Keratinocyte (primary cell): ENCODE results near the gene USH2A. TPM values are rescaled to one million over a fixed set of nuclear protein-coding genes. Genes with fewer than 3 reads are reported as not detected.

Source experiments
- DNase-seq: peaks from one replicate; pipeline ENCODE4 v3.0.0-alpha.2; 2011; ENCODE audit warnings: low read depth, missing footprints, low spot score
- FAIRE-seq: peaks from 2 replicates; lab custom pipeline; 2011; peaks lifted over from hg19 to GRCh38; lab: Jason Lieb, UNC
- H2AFZ ChIP-seq: 2 replicates; pipeline ENCODE4 v1.6.0; 2012; ENCODE audit warnings: low read length, control low read depth, inconsistent platforms; ENCODE audit not compliant: control insufficient read depth
- H3K27ac ChIP-seq: 2 replicates; pipeline ENCODE4 v1.5.1; 2011; ENCODE audit warnings: low read length; ENCODE audit not compliant: control insufficient read depth, insufficient read depth
- H3K27me3 ChIP-seq: 3 replicates; pipeline ENCODE4 v1.6.0; 2011; ENCODE audit warnings: low read length; ENCODE audit not compliant: control insufficient read depth, insufficient read depth; ENCODE audit errors: extremely low read depth
- H3K36me3 ChIP-seq, 2 experiments: 2 replicates in 1 of 2; 3 replicates in 1 of 2; pipeline ENCODE4 v1.5.1; 2011; ENCODE audit warnings: low read length in 2 of 2, mild to moderate bottlenecking in 1 of 2; ENCODE audit not compliant: control insufficient read depth in 2 of 2, insufficient read depth in 2 of 2; ENCODE audit errors: extremely low read depth in 1 of 2
- H3K4me1 ChIP-seq: 3 replicates; pipeline ENCODE4 v1.5.1; 2011; ENCODE audit warnings: low read length; ENCODE audit not compliant: control insufficient read depth, insufficient read depth; ENCODE audit errors: extremely low read depth
- H3K4me2 ChIP-seq: 3 replicates; pipeline ENCODE4 v1.6.0; 2011; ENCODE audit warnings: low read depth, low read length; ENCODE audit not compliant: control insufficient read depth, insufficient read depth; ENCODE audit errors: extremely low read depth
- H3K4me3 ChIP-seq, 3 experiments: fragments of 200-600 bp in 1 of 3; sonication (generic) in 1 of 3; 2 replicates in 2 of 3; 3 replicates in 1 of 3; pipeline ENCODE4 v1.5.1; 2011 to 2016; ENCODE audit warnings: low read length in 3 of 3, mild to moderate bottlenecking in 3 of 3, control low read depth in 2 of 3, inconsistent platforms in 1 of 3, low read depth in 1 of 3, mixed read lengths in 1 of 3, mixed run types in 1 of 3, moderate library complexity in 1 of 3; ENCODE audit not compliant: control insufficient read depth in 2 of 3, insufficient read depth in 2 of 3; ENCODE audit errors: extremely low read depth in 1 of 3
- H3K79me2 ChIP-seq: 2 replicates; pipeline ENCODE4 v1.6.0; 2012; ENCODE audit warnings: low read length; ENCODE audit not compliant: control insufficient read depth, insufficient read depth
- H3K9ac ChIP-seq: 3 replicates; pipeline ENCODE4 v1.6.0; 2011; ENCODE audit warnings: low read length; ENCODE audit not compliant: control insufficient read depth, insufficient read depth; ENCODE audit errors: extremely low read depth
- H3K9me1 ChIP-seq: 3 replicates; pipeline ENCODE4 v1.6.0; 2011; ENCODE audit warnings: low read length; ENCODE audit not compliant: control insufficient read depth, insufficient read depth; ENCODE audit errors: extremely low read depth
- H3K9me3 ChIP-seq: 2 replicates; pipeline ENCODE4 v1.5.1; 2012; ENCODE audit warnings: low read depth, low read length; ENCODE audit not compliant: control insufficient read depth
- H4K20me1 ChIP-seq: 3 replicates; pipeline ENCODE4 v1.6.0; 2011; ENCODE audit warnings: low read length; ENCODE audit not compliant: control insufficient read depth, insufficient read depth; ENCODE audit errors: extremely low read depth
- CTCF ChIP-seq, 3 experiments: IDR thresholded peaks in 1 of 3; conservative IDR thresholded peaks in 1 of 3; optimal IDR thresholded peaks in 1 of 3; 2 replicates in 2 of 3; 3 replicates in 1 of 3; pipeline versions ENCODE3 to v1.5.1; 2011; ENCODE audit warnings: low read length in 3 of 3, mild to moderate bottlenecking in 3 of 3, moderate library complexity in 2 of 3, control low read depth in 1 of 3, inconsistent platforms in 1 of 3; ENCODE audit not compliant: insufficient read depth in 2 of 3; ENCODE audit errors: extremely low read depth in 1 of 3
- EZH2 ChIP-seq: IDR thresholded peaks from one replicate; pipeline ENCODE4 v1.6.1; 2012; ENCODE audit warnings: inconsistent platforms, mild to moderate bottlenecking, low read length, moderate library complexity
- dilution Hi-C: fragments of 300-500 bp; cut with MboI; formaldehyde crosslinking; loops from one replicate; pipeline ENCODE4 v1.7.0; 2020; ENCODE audit warnings: low sequenced_read_pairs; ENCODE audit not compliant: extremely low pct_ligation_motif_present
- polyA plus RNA-seq, 5 experiments: library from polyadenylated mRNA; depleted of rRNA in 3 of 5; stranded (reverse) in 3 of 5; stranded (forward) in 1 of 5; unstranded in 1 of 5; fragments of >200 nt; gene quantifications; 1 replicate in 1 of 5; 2 replicates in 3 of 5; 3 replicates in 1 of 5; pipeline versions ENCODE4 v1.2.1 to v1.2.3, GENCODE V29; 2011 to 2012; ENCODE audit warnings: missing spikeins in 2 of 5, low read depth in 1 of 5, low replicate concordance in 1 of 5

USH2A gene
- polyA plus RNA-seq, 1 donor (not counting 4 experiments of a cell fraction or from before 2014, with no cell fraction given), result not detected

GRCh38 chr1:215589650-215590435 is 833.4 kb downstream of the USH2A start:
- Histone ChIP-seq H3K79me2 (peaks cover 3% of the 10 kb centered on the region), H2AFZ (no peak overlapping the region), H3K4me3 (no peak overlapping the region), H3K9me1 (no peaks in the 10 kb centered on the region), H3K4me1 (no peaks in the 10 kb centered on the region), H3K9ac (no peak overlapping the region), H3K36me3 (peaks cover 0 to 1% of the 10 kb centered on the region in 2 experiments), H3K27ac (no peak overlapping the region), H3K9me3 (no peaks in the 10 kb centered on the region), H4K20me1 (no peaks in the 10 kb centered on the region), H3K4me2 (no peak overlapping the region), H3K27me3 (no peaks in the 10 kb centered on the region)
- dilution Hi-C loops, result no loop called here
- no peak for FAIRE-seq
- TF ChIP-seq CTCF (optimal IDR thresholded peaks at IDR 0.05 in 1 of 3, IDR thresholded peaks at IDR 0.05 in 1 of 3, conservative IDR thresholded peaks at IDR 0.05 in 1 of 3; ENCODE audit: extremely low read depth in 1 of 3, insufficient read depth in 2 of 3, low read length in 3 of 3), result no peak
- TF ChIP-seq EZH2, result no peak
- no peak for DNase-seq

GRCh38 chr1:215584389-215584788 is 838.9 kb downstream of the USH2A start:
- H3K9ac ChIP-seq, result no peak overlapping the region
- peaks cover 13% of the 10 kb centered on the region for H3K4me1 ChIP-seq
- TF ChIP-seq CTCF (optimal IDR thresholded peaks at IDR 0.05 in 1 of 3, IDR thresholded peaks at IDR 0.05 in 1 of 3, conservative IDR thresholded peaks at IDR 0.05 in 1 of 3; ENCODE audit: extremely low read depth in 1 of 3, insufficient read depth in 2 of 3, low read length in 3 of 3), result no peak
- TF ChIP-seq EZH2, result no peak
- no peaks in the 10 kb centered on the region for H3K9me1 ChIP-seq
- dilution Hi-C loops, result no loop called here
- DNase-seq (no peak), FAIRE-seq (no peak)
- H3K79me2 ChIP-seq, result no peaks in the 10 kb centered on the region
- H3K9me3 ChIP-seq, result no peaks in the 10 kb centered on the region
- no peak overlapping the region for H3K27ac ChIP-seq
- peaks cover 1 to 3% of the 10 kb centered on the region in 2 experiments for H3K36me3 ChIP-seq
- no peak overlapping the region for H3K4me3 ChIP-seq
- H4K20me1 ChIP-seq, result no peaks in the 10 kb centered on the region
- no peak overlapping the region for H2AFZ ChIP-seq
- no peak overlapping the region for H3K4me2 ChIP-seq
- no peaks in the 10 kb centered on the region for H3K27me3 ChIP-seq
